Effector memory CD4-positive, alpha-beta T cell (primary cell): Measurements from ENCODE around the gene WDR76.

Source experiments
- DNase-seq, 3 donors: peaks; one replicate each; pipeline ENCODE4 v3.0.0-alpha.2; 2020
- H3K27ac ChIP-seq: 2 replicates; pipeline ENCODE4 v1.7.0; 2013; ENCODE audit warnings: mild to moderate bottlenecking, low read length, moderate library complexity; ENCODE audit not compliant: insufficient read depth, poor library complexity, severe bottlenecking
- H3K27me3 ChIP-seq: replicated peaks from 2 replicates; pipeline ENCODE4 v1.7.0; 2013; ENCODE audit warnings: mild to moderate bottlenecking, low read length; ENCODE audit not compliant: insufficient read depth, control insufficient read depth, poor library complexity, severe bottlenecking
- H3K36me3 ChIP-seq: 2 replicates; pipeline ENCODE4 v1.7.0; 2013; ENCODE audit warnings: mild to moderate bottlenecking, low read length, moderate library complexity; ENCODE audit not compliant: control insufficient read depth, insufficient read depth
- H3K4me1 ChIP-seq: 2 replicates; pipeline ENCODE4 v1.7.0; 2013; ENCODE audit warnings: low read length, mild to moderate bottlenecking; ENCODE audit not compliant: control insufficient read depth, insufficient read depth, poor library complexity, severe bottlenecking
- H3K4me3 ChIP-seq: 2 replicates; pipeline ENCODE4 v1.7.0; 2013; ENCODE audit warnings: low read length, low read depth, mild to moderate bottlenecking; ENCODE audit not compliant: insufficient read depth, poor library complexity, severe bottlenecking
- H3K9me3 ChIP-seq: 2 replicates; pipeline ENCODE4 v1.7.0; 2013; ENCODE audit warnings: mild to moderate bottlenecking, low read length, moderate library complexity; ENCODE audit not compliant: control insufficient read depth

Gene WDR76

GRCh38 chr15:43887901-43888300 lies 61.1 kb downstream of the WDR76 start:
- Histone ChIP-seq H3K9me3 (no peaks in the 10 kb centered on the region), H3K4me1 (no peaks in the 10 kb centered on the region), H3K27me3 (no peaks in the 10 kb centered on the region), H3K27ac (no peak overlapping the region), H3K36me3 (no peaks in the 10 kb centered on the region), H3K4me3 (no peak overlapping the region)
- DNase-seq, result no peak

- no peak overlapping the region for H3K27ac ChIP-seq
Observed at GRCh38 chr15:43889042-43889441, 62.2 kb downstream of the WDR76 start.

GRCh38 chr15:43893956-43894355 lies 67.2 kb downstream of the WDR76 start:
- H3K4me1 ChIP-seq, result no peaks in the 10 kb centered on the region
- no peak overlapping the region for H3K27ac ChIP-seq
- H3K36me3 ChIP-seq, result no peaks in the 10 kb centered on the region
- H3K4me3 ChIP-seq, result no peak overlapping the region
- no peaks in the 10 kb centered on the region for H3K27me3 ChIP-seq
- H3K9me3 ChIP-seq, result no peaks in the 10 kb centered on the region
- DNase-seq, result no peak

More at GRCh38 chr15:43889042-43889441, 62.2 kb downstream of the WDR76 start:
- no peak for DNase-seq
- no peaks in the 10 kb centered on the region for H3K36me3 ChIP-seq
- no peaks in the 10 kb centered on the region for H3K4me1 ChIP-seq
- no peaks in the 10 kb centered on the region for H3K27me3 ChIP-seq
- no peaks in the 10 kb centered on the region for H3K9me3 ChIP-seq
- H3K4me3 ChIP-seq, result no peak overlapping the region

- no peaks in the 10 kb centered on the region for H3K27me3 ChIP-seq
- no peak overlapping the region for H3K27ac ChIP-seq
- H3K4me1 ChIP-seq, result no peaks in the 10 kb centered on the region
- no peaks in the 10 kb centered on the region for H3K36me3 ChIP-seq
- DNase-seq, result no peak
- no peak overlapping the region for H3K4me3 ChIP-seq
- no peaks in the 10 kb centered on the region for H3K9me3 ChIP-seq
Observed at GRCh38 chr15:43895586-43895985, 68.8 kb downstream of the WDR76 start.

GRCh38 chr15:43896543-43896942 lies 69.7 kb downstream of the WDR76 start:
- Histone ChIP-seq H3K4me1 (no peaks in the 10 kb centered on the region), H3K27ac (no peak overlapping the region), H3K4me3 (no peak overlapping the region), H3K36me3 (no peaks in the 10 kb centered on the region), H3K27me3 (no peaks in the 10 kb centered on the region), H3K9me3 (no peaks in the 10 kb centered on the region)
- no peak for DNase-seq

- Histone ChIP-seq H3K9me3 (no peaks in the 10 kb centered on the region), H3K4me3 (no peak overlapping the region), H3K27me3 (no peaks in the 10 kb centered on the region), H3K4me1 (peaks cover 2% of the 10 kb centered on the region), H3K27ac (no peak overlapping the region), H3K36me3 (no peaks in the 10 kb centered on the region)
- no peak for DNase-seq
Observed at GRCh38 chr15:43898891-43899290, 72.1 kb downstream of the WDR76 start.

GRCh38 chr15:43899928-43900327 lies 73.1 kb downstream of the WDR76 start:
- H3K4me3 ChIP-seq, result no peak overlapping the region
- DNase-seq, result no peak
- H3K27ac ChIP-seq, result no peak overlapping the region
- no peaks in the 10 kb centered on the region for H3K9me3 ChIP-seq
- H3K4me1 ChIP-seq, result peaks cover 3% of the 10 kb centered on the region
- no peaks in the 10 kb centered on the region for H3K36me3 ChIP-seq
- H3K27me3 ChIP-seq, result no peaks in the 10 kb centered on the region

GRCh38 chr15:43900996-43901395 lies 74.2 kb downstream of the WDR76 start:
- H3K9me3 ChIP-seq, result no peaks in the 10 kb centered on the region
- H3K27me3 ChIP-seq, result no peaks in the 10 kb centered on the region
- no peak for DNase-seq
- no peaks in the 10 kb centered on the region for H3K36me3 ChIP-seq
- peaks cover 3% of the 10 kb centered on the region for H3K4me1 ChIP-seq
- H3K4me3 ChIP-seq, result no peak overlapping the region
- no peak overlapping the region for H3K27ac ChIP-seq

- Histone ChIP-seq H3K9me3 (no peaks in the 10 kb centered on the region), H3K4me1 (peaks cover 3% of the 10 kb centered on the region), H3K27ac (no peak overlapping the region), H3K4me3 (no peak overlapping the region), H3K27me3 (no peaks in the 10 kb centered on the region), H3K36me3 (no peaks in the 10 kb centered on the region)
- DNase-seq, result no peak
Observed at GRCh38 chr15:43901495-43901894, 74.7 kb downstream of the WDR76 start.

GRCh38 chr15:43903864-43904290 lies 77.1 kb downstream of the WDR76 start:
- peaks cover 3% of the 10 kb centered on the region for H3K4me1 ChIP-seq
- no peaks in the 10 kb centered on the region for H3K27me3 ChIP-seq
- H3K4me3 ChIP-seq, result no peak overlapping the region
- H3K36me3 ChIP-seq, result no peaks in the 10 kb centered on the region
- no peaks in the 10 kb centered on the region for H3K9me3 ChIP-seq
- peak; percentile 2 to 27 (median 9) for DNase-seq
- no peak overlapping the region for H3K27ac ChIP-seq

- no peak overlapping the region for H3K4me3 ChIP-seq
- H3K4me1 ChIP-seq, result peaks cover 3% of the 10 kb centered on the region
- DNase-seq, result no peak
- H3K9me3 ChIP-seq, result no peaks in the 10 kb centered on the region
- no peak overlapping the region for H3K27ac ChIP-seq
- no peaks in the 10 kb centered on the region for H3K36me3 ChIP-seq
- no peaks in the 10 kb centered on the region for H3K27me3 ChIP-seq
Observed at GRCh38 chr15:43905755-43906154, 79.0 kb downstream of the WDR76 start.
